GM18505 (cell line): ENCODE measurements around the gene MPDU1.
"Not testable (repeated sequence)": the region's sequence is repeated elsewhere in the genome, so short reads cannot be mapped to it uniquely, and the experiment has no call there.

Experiments used
- ATAC-seq: cut with Tn5 transposase; IDR thresholded peaks from one replicate; pipeline ENCODE4 v1.9.1; 2021; ENCODE audit not compliant: unreplicated experiment
- POLR2A ChIP-seq: IDR thresholded peaks from 4 replicates; pipeline ENCODE4 v1.6.1; 2011; ENCODE audit warnings: borderline replicate concordance; ENCODE audit not compliant: insufficient read depth, insufficient read length; ENCODE audit errors: extremely low read depth

Gene MPDU1

DNA sequence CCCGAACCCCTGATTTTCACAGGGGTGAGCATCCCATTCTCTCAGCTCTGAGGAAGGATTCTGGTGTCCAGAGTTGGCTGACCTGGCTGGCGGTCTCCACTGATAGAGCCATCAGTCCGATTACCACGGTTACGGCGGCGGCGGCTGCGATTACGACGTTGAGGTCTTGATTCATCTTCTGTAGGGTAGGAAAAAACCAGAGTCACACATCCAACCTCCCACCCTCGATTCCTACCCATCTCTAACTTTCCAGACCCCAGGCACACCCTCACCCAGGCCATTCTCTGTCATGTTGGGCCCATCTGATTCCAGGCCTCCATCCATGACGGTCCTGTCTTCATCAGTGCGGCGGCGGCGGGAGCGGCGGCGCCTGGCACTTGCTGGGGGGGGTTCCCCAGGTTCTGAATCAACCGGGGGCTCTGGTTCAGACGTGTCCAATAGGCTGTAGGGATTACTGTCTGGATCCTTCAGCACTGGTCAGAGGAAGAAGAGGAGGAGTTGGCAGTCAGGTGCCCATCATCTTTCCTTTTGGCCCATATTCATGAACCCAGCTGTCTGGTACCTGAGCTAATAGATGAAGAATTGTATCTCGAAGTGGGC, 8.9 kb downstream of the MPDU1 start:
- no peak for ATAC-seq
- TF ChIP-seq POLR2A = no peak

DNA sequence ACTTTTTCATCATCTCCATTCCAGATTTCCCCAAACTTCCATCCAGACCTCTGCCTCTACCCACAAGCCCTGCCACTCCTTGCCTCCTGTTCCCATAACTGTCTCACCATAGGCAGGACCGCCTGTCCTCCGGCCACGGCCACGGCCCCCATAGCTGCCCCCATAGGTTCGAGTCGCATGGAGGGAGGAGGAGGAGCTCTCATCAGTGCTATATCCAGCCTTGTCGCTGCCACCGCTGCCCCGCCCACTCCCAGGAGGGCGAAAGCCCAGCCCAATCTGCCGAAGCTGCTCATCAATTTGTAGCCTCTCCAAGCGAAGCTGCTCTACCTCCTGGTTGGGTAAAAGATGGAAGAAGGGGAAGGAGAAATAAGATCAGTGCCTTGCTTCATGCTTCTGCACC, 9.6 kb downstream of the MPDU1 start:
- ATAC-seq = no peak
- no peak for TF ChIP-seq POLR2A

- ATAC-seq = not testable (repeated sequence)
Measured at GRCh38 chr17:7597561-7597960, 13.9 kb downstream of the MPDU1 start.

- TF ChIP-seq POLR2A = no peak
- no peak for ATAC-seq
Measured at GRCh38 chr17:7606280-7606679, 22.6 kb downstream of the MPDU1 start.

GRCh38 chr17:7610641-7611040, 27.0 kb downstream of the MPDU1 start:
- no peak for ATAC-seq

GRCh38 chr17:7611635-7612293, 28.1 kb downstream of the MPDU1 start:
- TF ChIP-seq POLR2A = no peak
- ATAC-seq = no peak

More at GRCh38 chr17:7610641-7611040, 27.0 kb downstream of the MPDU1 start:
- TF ChIP-seq POLR2A = no peak

DNA sequence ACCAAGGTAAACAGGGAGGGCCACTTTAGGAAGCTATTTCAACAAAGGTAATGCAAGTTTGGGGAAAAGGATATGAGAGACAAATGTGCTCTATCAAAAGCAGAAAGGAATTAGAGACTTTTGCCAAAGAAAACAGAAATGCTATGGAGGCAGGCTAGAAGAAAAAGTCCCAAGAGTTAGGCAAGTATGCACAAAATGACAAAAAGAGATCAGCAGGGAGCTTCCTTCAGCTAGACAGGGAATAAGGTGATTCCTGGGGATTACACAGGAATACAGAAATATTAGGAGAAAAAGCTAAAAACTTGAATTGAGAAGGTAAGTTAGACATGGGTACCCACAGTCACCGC, 28.6 kb downstream of the MPDU1 start:
- ATAC-seq = no peak
- TF ChIP-seq POLR2A = no peak

DNA sequence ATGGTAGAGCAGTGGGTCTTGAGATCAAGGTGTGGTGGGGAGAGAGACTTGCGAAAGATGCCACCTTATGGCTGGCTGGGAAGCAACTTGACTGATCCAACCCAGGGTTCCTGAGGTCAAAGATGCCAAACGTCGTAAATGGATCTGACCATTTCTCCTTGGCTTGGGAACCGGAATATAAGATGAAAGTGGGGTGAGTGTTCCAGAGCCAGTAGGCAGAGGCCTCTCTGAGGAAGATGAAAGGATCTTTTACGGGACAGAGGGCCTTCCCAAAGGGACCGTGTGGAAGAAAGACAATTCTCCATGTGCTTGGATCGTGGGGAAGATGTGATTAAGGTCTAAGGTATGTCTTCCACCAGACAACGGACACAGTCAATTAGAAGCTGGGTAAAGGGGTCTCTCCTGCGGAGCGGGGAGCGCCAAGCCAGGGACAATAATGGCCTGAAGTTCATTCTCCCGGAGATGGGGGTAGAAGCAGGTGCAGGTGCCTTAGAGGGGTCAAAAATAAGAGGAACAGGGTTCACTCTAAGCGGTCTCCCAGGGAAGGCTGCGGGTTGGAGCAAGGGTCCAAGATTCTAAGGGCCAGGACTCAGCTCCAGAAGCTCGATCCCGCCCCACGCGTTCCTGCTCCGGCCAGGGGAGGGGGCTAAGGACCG, 30.2 kb downstream of the MPDU1 start:
- no peak for TF ChIP-seq POLR2A
- no peak for ATAC-seq

GRCh38 chr17:7614425-7615264, 31.0 kb downstream of the MPDU1 start, which contains the start of gene FXR2:
Gene FXR2, minus strand, starts transcription at chr17:7614897. Its CDS starts 365 bp downstream, at chr17:7614532.
- peak; percentile 67 for TF ChIP-seq POLR2A
- peak; percentile 79 for ATAC-seq

- TF ChIP-seq POLR2A = peak; percentile 15
- ATAC-seq = no peak
Measured at GRCh38 chr17:7615265-7615747, 31.7 kb downstream of the MPDU1 start.

DNA sequence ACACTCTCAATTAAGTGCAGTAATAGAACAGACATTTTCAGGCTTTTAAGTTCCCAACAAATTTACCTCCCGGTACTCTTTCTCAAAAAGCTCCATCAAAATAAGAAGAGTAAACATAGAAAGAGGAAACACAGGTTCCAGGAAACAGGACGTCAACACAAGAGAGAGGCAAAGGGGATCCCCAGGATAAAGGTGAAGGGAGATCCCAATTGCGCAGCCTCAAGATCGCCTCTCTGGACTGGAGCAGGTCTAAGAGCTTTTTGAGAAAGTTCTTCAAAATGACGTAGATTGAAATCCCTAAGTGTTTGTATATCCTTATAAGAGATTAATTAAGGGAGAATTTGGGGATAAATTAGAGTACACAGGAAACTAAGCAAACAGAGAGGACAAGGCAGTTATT, 35.0 kb downstream of the MPDU1 start:
- TF ChIP-seq POLR2A = no peak
- no peak for ATAC-seq

DNA sequence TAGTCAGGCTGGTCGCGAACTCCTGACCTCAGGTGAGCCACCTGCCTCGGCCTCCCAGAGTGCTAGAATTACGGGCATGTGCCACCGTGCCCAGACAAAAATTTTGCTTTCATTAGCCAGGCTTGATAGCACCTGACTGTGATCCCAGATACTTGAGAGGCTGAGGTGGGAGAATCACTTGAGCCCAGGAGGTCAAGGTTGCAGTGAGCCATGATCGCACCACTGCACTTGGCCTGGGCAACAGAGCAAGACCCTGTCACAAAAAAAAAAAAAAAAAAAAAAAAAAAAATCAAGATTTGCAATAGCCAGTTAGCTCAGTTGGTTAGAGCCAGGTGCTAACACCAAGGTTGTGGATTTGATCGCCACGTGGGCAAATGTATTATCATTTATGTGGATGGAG, 37.2 kb downstream of the MPDU1 start:
- TF ChIP-seq POLR2A = no peak
- ATAC-seq = no peak

DNA sequence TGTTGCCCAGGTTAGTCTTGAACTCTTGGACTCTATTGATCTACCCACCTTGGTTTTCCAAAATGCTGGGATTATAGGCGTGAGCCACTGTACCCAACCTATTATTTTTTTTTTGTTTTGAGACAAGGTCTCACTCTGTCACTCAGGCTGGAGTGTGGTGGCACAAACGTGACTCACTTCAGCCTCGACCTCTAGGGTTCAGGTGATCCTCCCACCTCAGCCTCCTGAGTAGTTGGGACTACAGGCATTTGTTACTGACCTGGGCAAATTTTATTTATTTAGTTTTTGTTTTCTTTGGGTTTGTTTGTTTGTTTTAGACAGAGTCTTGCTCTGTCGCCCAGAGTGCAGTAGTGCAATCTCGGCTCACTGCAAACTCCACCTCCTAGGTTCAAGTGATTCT, 40.0 kb downstream of the MPDU1 start:
- no peak for ATAC-seq

GRCh38 chr17:7625749-7626148, 42.1 kb downstream of the MPDU1 start:
- not testable (repeated sequence) for ATAC-seq

More for the DNA sequence above, 40.0 kb downstream of the MPDU1 start:
- TF ChIP-seq POLR2A = no peak

DNA sequence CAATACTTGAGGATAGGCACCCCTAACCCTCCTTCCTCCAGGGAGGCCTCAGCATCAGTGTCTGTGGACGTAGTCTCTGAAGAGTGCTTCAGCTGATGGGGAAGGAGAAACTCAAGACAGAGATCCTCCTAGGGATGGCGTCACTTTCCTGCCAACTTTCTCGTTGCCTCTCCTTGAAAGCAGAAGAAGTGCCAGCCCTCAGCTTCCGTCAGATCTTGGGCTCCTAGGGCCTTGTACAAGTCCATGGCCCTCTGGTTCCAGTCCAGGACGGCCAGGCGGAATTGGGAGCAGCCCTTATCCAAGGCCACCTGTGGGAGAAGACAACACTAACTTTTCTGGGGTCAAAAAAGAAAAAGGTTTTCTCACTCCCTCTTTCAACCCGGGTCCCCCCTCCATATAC, 42.7 kb downstream of the MPDU1 start:
- TF ChIP-seq POLR2A = no peak
- no peak for ATAC-seq
